Activated naive CD8-positive, alpha-beta T cell treated with anti-CD3 and anti-CD28 coated beads, Interleukin-2, amount 50 U/mL, for 24 hours (primary cell): Measurements from ENCODE around the gene DMXL1.
"Not testable (repeated sequence)": the region's sequence is repeated elsewhere in the genome, so short reads cannot be mapped to it uniquely, and the experiment has no call there.

Experiments
- ATAC-seq: fragments of 150-1000 bp; cut with Tn5 transposase; one replicate; pipeline ENCODE4 v1.10.0; 2021
- DNase-seq: peaks from one replicate; pipeline ENCODE4 v3.0.0; 2021
- H3K27ac Mint-ChIP-seq: one replicate; pipeline ENCODE4 v1.8.0; 2021; ENCODE audit warnings: mild to moderate bottlenecking, mixed read lengths
- H3K27me3 Mint-ChIP-seq: one replicate; pipeline ENCODE4 v1.8.0; 2021; ENCODE audit warnings: mixed read lengths
- H3K36me3 Mint-ChIP-seq: one replicate; pipeline ENCODE4 v1.8.0; 2021; ENCODE audit warnings: low read depth, mixed read lengths
- H3K4me1 Mint-ChIP-seq: one replicate; pipeline ENCODE4 v1.8.0; 2021; ENCODE audit warnings: mixed read lengths
- H3K4me3 Mint-ChIP-seq: one replicate; pipeline ENCODE4 v1.8.0; 2021; ENCODE audit warnings: mild to moderate bottlenecking, moderate library complexity, mixed read lengths
- H3K9me3 Mint-ChIP-seq: one replicate; pipeline ENCODE4 v1.8.0; 2021; ENCODE audit warnings: mixed read lengths

DMXL1 gene

GRCh38 chr5:119129770-119130169 is 58.9 kb downstream of the DMXL1 start:
- H3K9me3 Mint-ChIP-seq = no peaks in the 10 kb centered on the region
- H3K4me3 Mint-ChIP-seq = no peak overlapping the region
- H3K27ac Mint-ChIP-seq = no peak overlapping the region
- peaks cover 45% of the 10 kb centered on the region for H3K36me3 Mint-ChIP-seq
- ATAC-seq = no peak
- H3K4me1 Mint-ChIP-seq = no peaks in the 10 kb centered on the region
- DNase-seq = no peak
- no peaks in the 10 kb centered on the region for H3K27me3 Mint-ChIP-seq

- Mint-ChIP-seq H3K4me1 (no peaks in the 10 kb centered on the region), H3K9me3 (peaks cover 17% of the 10 kb centered on the region), H3K36me3 (peaks cover 60% of the 10 kb centered on the region), H3K4me3 (no peak overlapping the region), H3K27ac (no peak overlapping the region), H3K27me3 (no peaks in the 10 kb centered on the region)
- DNase-seq (no peak), ATAC-seq (no peak)
Observed at GRCh38 chr5:119131530-119132304, 60.8 kb downstream of the DMXL1 start.

- ATAC-seq, DNase-seq, H3K4me3 Mint-ChIP-seq, H3K27me3 Mint-ChIP-seq, H3K27ac Mint-ChIP-seq, H3K4me1 Mint-ChIP-seq: not testable (repeated sequence)
- H3K36me3 Mint-ChIP-seq = peaks cover 62% of the 10 kb centered on the region
- peaks cover 27% of the 10 kb centered on the region for H3K9me3 Mint-ChIP-seq
Observed at GRCh38 chr5:119135743-119136142, 64.9 kb downstream of the DMXL1 start.

GRCh38 chr5:119136666-119137318 is 65.9 kb downstream of the DMXL1 start:
- Mint-ChIP-seq H3K4me1 (no peaks in the 10 kb centered on the region), H3K4me3 (no peak overlapping the region)
- no peak for ATAC-seq

GRCh38 chr5:119153629-119154028 is 82.7 kb downstream of the DMXL1 start:
- no peak overlapping the region for H3K4me3 Mint-ChIP-seq
- H3K27me3 Mint-ChIP-seq = no peaks in the 10 kb centered on the region
- peaks cover 14% of the 10 kb centered on the region for H3K9me3 Mint-ChIP-seq
- peaks cover 57% of the 10 kb centered on the region for H3K36me3 Mint-ChIP-seq
- ATAC-seq (no peak), DNase-seq (no peak)
- no peaks in the 10 kb centered on the region for H3K4me1 Mint-ChIP-seq
- no peak overlapping the region for H3K27ac Mint-ChIP-seq

More at GRCh38 chr5:119136666-119137318, 65.9 kb downstream of the DMXL1 start:
- Mint-ChIP-seq H3K36me3 (peaks cover 57% of the 10 kb centered on the region), H3K27ac (no peak overlapping the region), H3K27me3 (no peaks in the 10 kb centered on the region), H3K9me3 (peaks cover 27% of the 10 kb centered on the region)
- no peak for DNase-seq

DNA sequence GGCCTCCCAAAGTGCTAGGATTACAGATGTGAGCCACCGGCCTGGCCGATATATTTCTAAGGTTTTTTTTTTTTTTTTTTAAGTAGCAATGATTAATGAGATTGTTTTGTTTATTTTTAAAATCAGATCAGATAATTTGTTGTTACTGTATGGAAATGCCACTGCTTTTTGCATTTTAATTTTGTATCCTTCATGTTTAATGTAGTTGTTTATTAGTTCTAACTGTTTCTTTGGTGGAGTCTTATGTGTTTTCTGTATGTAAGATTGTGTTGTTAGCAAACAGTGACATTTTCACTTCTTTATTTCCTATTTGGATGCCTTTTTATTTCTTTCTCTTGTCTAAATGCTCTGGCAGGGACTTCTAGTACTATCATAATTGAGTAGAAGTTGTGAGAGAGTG is 87.3 kb downstream of the DMXL1 start:
- H3K27ac Mint-ChIP-seq = no peak overlapping the region
- H3K27me3 Mint-ChIP-seq = no peaks in the 10 kb centered on the region
- no peaks in the 10 kb centered on the region for H3K4me1 Mint-ChIP-seq
- DNase-seq (no peak), ATAC-seq (no peak)
- H3K36me3 Mint-ChIP-seq = peaks cover 35% of the 10 kb centered on the region
- peaks cover 14% of the 10 kb centered on the region for H3K9me3 Mint-ChIP-seq
- no peak overlapping the region for H3K4me3 Mint-ChIP-seq

DNA sequence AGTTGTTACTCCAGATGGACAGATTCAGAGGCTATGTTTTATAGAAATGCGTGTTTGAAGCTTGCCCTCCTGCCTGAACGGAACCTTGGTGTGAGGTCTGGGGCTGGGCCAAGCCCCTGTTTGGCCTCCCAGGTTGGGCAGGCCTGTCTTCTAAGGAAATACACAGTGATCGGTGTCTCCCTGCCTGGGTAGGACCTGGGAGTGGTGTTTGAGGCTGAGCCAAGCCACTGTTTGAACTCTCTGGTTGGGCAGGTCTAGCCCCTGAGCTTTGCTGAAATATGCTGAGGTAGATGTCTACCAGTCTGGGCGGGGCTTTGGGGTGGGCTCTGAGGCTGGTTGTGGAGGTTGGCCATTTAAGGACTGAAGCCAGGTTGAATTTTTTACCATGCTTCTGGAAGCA is 90.5 kb downstream of the DMXL1 start:
- H3K27me3 Mint-ChIP-seq = no peaks in the 10 kb centered on the region
- H3K27ac Mint-ChIP-seq = no peak overlapping the region
- H3K36me3 Mint-ChIP-seq = peaks cover 31% of the 10 kb centered on the region

GRCh38 chr5:119166026-119166425 is 95.1 kb downstream of the DMXL1 start:
- Mint-ChIP-seq H3K36me3 (peaks cover 23% of the 10 kb centered on the region), H3K9me3 (peaks cover 4% of the 10 kb centered on the region), H3K4me1 (peaks cover 4% of the 10 kb centered on the region), H3K27me3 (no peaks in the 10 kb centered on the region), H3K4me3 (no peak overlapping the region), H3K27ac (no peak overlapping the region)
- no peak for DNase-seq
- ATAC-seq = no peak

More for the DNA sequence above, 90.5 kb downstream of the DMXL1 start:
- Mint-ChIP-seq H3K9me3 (peaks cover 18% of the 10 kb centered on the region), H3K4me1 (no peaks in the 10 kb centered on the region), H3K4me3 (no peak overlapping the region)
- DNase-seq = no peak
- no peak for ATAC-seq

DNA sequence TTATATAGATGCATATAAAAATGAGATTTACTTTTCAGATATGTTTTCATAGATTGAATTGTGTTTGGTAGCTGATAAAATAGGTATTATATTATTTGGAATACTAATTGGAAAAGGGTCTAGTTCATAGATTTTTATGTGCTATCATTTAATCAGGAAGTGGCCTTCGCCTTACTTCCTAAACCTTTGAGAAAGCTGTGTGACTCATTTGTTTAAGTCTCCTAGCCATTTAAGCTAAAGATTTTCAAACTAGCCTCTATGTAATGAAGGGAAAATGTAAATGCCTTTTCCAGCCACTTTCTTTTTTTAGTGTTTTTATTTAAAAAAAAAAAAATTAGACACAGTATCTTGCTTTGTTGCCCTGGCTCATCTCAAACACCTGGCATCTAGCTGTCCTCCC is 97.5 kb downstream of the DMXL1 start:
- Mint-ChIP-seq H3K27me3 (no peaks in the 10 kb centered on the region), H3K27ac (no peak overlapping the region), H3K36me3 (peaks cover 29% of the 10 kb centered on the region), H3K4me3 (no peak overlapping the region), H3K4me1 (peaks cover 4% of the 10 kb centered on the region), H3K9me3 (peaks cover 4% of the 10 kb centered on the region)
- ATAC-seq (no peak), DNase-seq (no peak)

GRCh38 chr5:119171686-119172085 is 100.8 kb downstream of the DMXL1 start:
- Mint-ChIP-seq H3K27me3 (no peaks in the 10 kb centered on the region), H3K36me3 (peaks cover 20% of the 10 kb centered on the region), H3K27ac (no peak overlapping the region), H3K4me3 (no peak overlapping the region), H3K4me1 (peaks cover 8% of the 10 kb centered on the region), H3K9me3 (no peaks in the 10 kb centered on the region)
- ATAC-seq = no peak
- DNase-seq = no peak

DNA sequence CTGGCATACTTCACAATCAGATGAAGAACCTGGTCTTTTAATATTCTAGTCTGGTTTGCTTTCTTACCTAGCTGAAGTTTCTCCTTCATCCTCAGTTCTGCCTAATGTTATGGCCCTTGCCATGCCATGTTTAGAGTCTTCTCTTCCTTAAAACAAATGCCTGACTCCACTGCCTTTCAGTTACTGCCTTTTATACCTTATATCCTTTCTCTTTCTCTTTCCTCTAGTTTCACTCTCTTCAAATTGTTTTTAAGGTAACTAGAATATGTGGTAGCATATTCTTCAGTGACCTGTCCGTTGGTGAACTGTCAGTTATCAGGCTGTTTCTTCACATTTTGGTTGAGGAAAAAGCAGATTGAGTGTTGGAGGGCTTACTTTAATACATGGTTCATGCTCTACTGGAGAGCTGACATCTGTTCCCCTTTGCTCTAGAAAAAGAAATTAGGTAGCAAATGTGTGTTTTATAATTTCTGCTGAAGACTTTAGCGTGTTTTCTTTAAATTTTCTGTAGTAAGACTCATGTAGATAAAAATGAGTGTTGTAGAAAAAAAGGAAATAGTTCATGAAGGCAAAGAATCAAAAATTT is 103.8 kb downstream of the DMXL1 start:
- H3K27me3 Mint-ChIP-seq = no peaks in the 10 kb centered on the region
- H3K4me1 Mint-ChIP-seq = peaks cover 4% of the 10 kb centered on the region
- H3K4me3 Mint-ChIP-seq = no peak overlapping the region
- H3K36me3 Mint-ChIP-seq = peaks cover 19% of the 10 kb centered on the region
- no peak for ATAC-seq
- DNase-seq = no peak
- H3K9me3 Mint-ChIP-seq = no peaks in the 10 kb centered on the region
- H3K27ac Mint-ChIP-seq = peak overlapping the region; percentile 23

DNA sequence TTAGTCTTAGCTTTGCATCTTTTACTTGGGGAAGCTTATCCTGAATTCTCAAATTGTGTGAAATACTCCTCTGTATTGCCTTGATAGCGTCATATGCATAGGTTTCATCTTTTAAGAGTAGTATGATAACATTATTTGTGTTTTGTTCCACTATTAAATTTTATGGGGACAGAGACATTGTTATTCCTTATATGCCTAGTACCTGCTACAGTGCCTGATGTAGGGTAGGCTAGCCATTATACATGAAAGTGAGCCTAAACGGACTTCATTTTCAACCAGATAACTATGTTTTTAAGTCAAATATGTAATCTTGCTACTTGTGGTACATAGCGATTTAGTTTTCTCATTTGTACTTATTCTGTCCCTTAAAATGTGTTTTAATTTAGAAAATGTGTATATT is 105.9 kb downstream of the DMXL1 start:
- Mint-ChIP-seq H3K4me1 (peaks cover 8% of the 10 kb centered on the region), H3K4me3 (no peak overlapping the region), H3K27ac (no peak overlapping the region), H3K27me3 (no peaks in the 10 kb centered on the region), H3K36me3 (peaks cover 13% of the 10 kb centered on the region), H3K9me3 (no peaks in the 10 kb centered on the region)
- ATAC-seq (no peak), DNase-seq (no peak)

GRCh38 chr5:119177226-119177625 is 106.3 kb downstream of the DMXL1 start:
- Mint-ChIP-seq H3K4me3 (no peak overlapping the region), H3K9me3 (no peaks in the 10 kb centered on the region), H3K4me1 (peaks cover 8% of the 10 kb centered on the region), H3K36me3 (peaks cover 11% of the 10 kb centered on the region), H3K27me3 (no peaks in the 10 kb centered on the region), H3K27ac (no peak overlapping the region)
- no peak for ATAC-seq
- no peak for DNase-seq

- Mint-ChIP-seq H3K4me3 (no peak overlapping the region), H3K27me3 (no peaks in the 10 kb centered on the region), H3K27ac (no peak overlapping the region), H3K4me1 (peaks cover 8% of the 10 kb centered on the region), H3K9me3 (no peaks in the 10 kb centered on the region), H3K36me3 (peaks cover 8% of the 10 kb centered on the region)
- no peak for ATAC-seq
- no peak for DNase-seq
Observed at GRCh38 chr5:119178435-119178834, 107.5 kb downstream of the DMXL1 start.
